Fibroblast of lung (primary cell): ENCODE data around the gene RABGAP1. TPM values are rescaled to one million over a fixed set of nuclear protein-coding genes. Genes with fewer than 3 reads are reported as not detected.
A peak's percentile ranks its signal among the peaks of the same experiment; 100 is the strongest.

ENCODE experiments used
- DNase-seq, 2 donors: peaks; one replicate each; pipeline versions ENCODE4 v3.0.0 to v3.0.0-alpha.2; 2010; ENCODE audit warnings: low read depth in 2 of 2
- H2AFZ ChIP-seq: 2 replicates; pipeline ENCODE4 v1.5.1; 2012; ENCODE audit warnings: low read length, control low read depth, inconsistent platforms
- H3K27ac ChIP-seq: 2 replicates; pipeline ENCODE4 v1.5.1; 2011; ENCODE audit warnings: low read length, control low read depth; ENCODE audit not compliant: insufficient read depth
- H3K27me3 ChIP-seq: 2 replicates; pipeline ENCODE4 v1.5.1; 2011; ENCODE audit warnings: mild to moderate bottlenecking, low read length; ENCODE audit not compliant: control insufficient read depth, insufficient read depth
- H3K36me3 ChIP-seq: 2 replicates; pipeline ENCODE4 v1.5.1; 2011; ENCODE audit warnings: low read length; ENCODE audit not compliant: control insufficient read depth, insufficient read depth
- H3K4me1 ChIP-seq: 2 replicates; pipeline ENCODE4 v1.5.1; 2011; ENCODE audit warnings: low read length; ENCODE audit not compliant: control insufficient read depth, insufficient read depth; ENCODE audit errors: extremely low read depth
- H3K4me2 ChIP-seq: 2 replicates; pipeline ENCODE4 v1.5.1; 2011; ENCODE audit warnings: low read length, control low read depth; ENCODE audit not compliant: insufficient read depth; ENCODE audit errors: extremely low read depth
- H3K4me3 ChIP-seq, 4 experiments: fragments of 200-600 bp in 1 of 4; sonication (generic) in 1 of 4; replicated peaks in 1 of 4; 2 replicates each; pipeline ENCODE4 v1.5.1; 2011 to 2016; ENCODE audit warnings: low read length in 4 of 4, low read depth in 3 of 4, mild to moderate bottlenecking in 3 of 4, control low read depth in 2 of 4, inconsistent platforms in 1 of 4, mixed read lengths in 1 of 4; ENCODE audit not compliant: insufficient read depth in 1 of 4; ENCODE audit errors: control extremely low read depth in 1 of 4
- H3K79me2 ChIP-seq: 2 replicates; pipeline ENCODE4 v1.5.1; 2012; ENCODE audit warnings: mild to moderate bottlenecking, low read length, inconsistent platforms; ENCODE audit not compliant: control insufficient read depth, insufficient read depth
- H3K9ac ChIP-seq: 2 replicates; pipeline ENCODE4 v1.5.1; 2011; ENCODE audit warnings: mild to moderate bottlenecking, low read length, control low read depth; ENCODE audit not compliant: insufficient read depth
- H3K9me3 ChIP-seq: 2 replicates; pipeline ENCODE4 v1.5.1; 2012; ENCODE audit warnings: low read depth, low read length; ENCODE audit not compliant: control insufficient read depth, insufficient read depth
- H4K20me1 ChIP-seq: 2 replicates; pipeline ENCODE4 v1.5.1; 2011; ENCODE audit warnings: low read length; ENCODE audit not compliant: control insufficient read depth, insufficient read depth; ENCODE audit errors: extremely low read depth
- CTCF ChIP-seq, 2 donors: IDR thresholded peaks in 1 of 2; conservative IDR thresholded peaks in 1 of 2; 1 replicate in 1 of 2; 2 replicates in 1 of 2; pipeline ENCODE4 v1.5.1; 2011 to 2012; ENCODE audit warnings: low read length in 2 of 2, control low read depth in 1 of 2, inconsistent platforms in 1 of 2, low read depth in 1 of 2, mild to moderate bottlenecking in 1 of 2
- EZH2 ChIP-seq: IDR thresholded peaks from 2 replicates; pipeline ENCODE4 v1.5.1; 2012; ENCODE audit warnings: low read length, control low read depth, mild to moderate bottlenecking; ENCODE audit errors: missing control alignments
- polyA plus RNA-seq, 2 donors: library from polyadenylated mRNA; depleted of rRNA in 1 of 2; stranded (reverse) in 1 of 2; unstranded in 1 of 2; fragments of >200 nt; gene quantifications; 2 replicates each; pipeline ENCODE4 v1.2.1, GENCODE V29; 2011 to 2012; ENCODE audit warnings: missing spikeins in 1 of 2
- total RNA-seq: library from RNA; depleted of rRNA; stranded (reverse); fragments of >200 nt; gene quantifications from 2 replicates; pipeline ENCODE4 v1.2.1, GENCODE V29; 2014

RABGAP1 gene
- total and polyA plus RNA-seq, 2 donors (not counting 1 experiment from before 2014, with no cell fraction given): 47.6 to 58.6 TPM

- no peaks in the 10 kb centered on the region for H3K4me1 ChIP-seq
- H4K20me1 ChIP-seq: no peaks in the 10 kb centered on the region
- no peak for DNase-seq
- no peak overlapping the region for H3K27ac ChIP-seq
- no peaks in the 10 kb centered on the region for H3K27me3 ChIP-seq
- no peak overlapping the region for H3K4me2 ChIP-seq
- H3K4me3 ChIP-seq: no peak overlapping the region
- H3K9ac ChIP-seq: no peak overlapping the region
- no peak overlapping the region for H2AFZ ChIP-seq
- no peaks in the 10 kb centered on the region for H3K36me3 ChIP-seq
- TF ChIP-seq EZH2 (no peak), CTCF (conservative IDR thresholded peaks at IDR 0.05 in 1 of 2, IDR thresholded peaks at IDR 0.05 in 1 of 2; ENCODE audit: low read depth in 1 of 2, low read length in 2 of 2) (no peak)
- H3K9me3 ChIP-seq: no peaks in the 10 kb centered on the region
- H3K79me2 ChIP-seq: no peaks in the 10 kb centered on the region
Measured at GRCh38 chr9:123116036-123116435, 175.2 kb downstream of the RABGAP1 start.

- no peaks in the 10 kb centered on the region for H3K4me1 ChIP-seq
- H3K9me3 ChIP-seq: no peaks in the 10 kb centered on the region
- no peaks in the 10 kb centered on the region for H4K20me1 ChIP-seq
- H2AFZ ChIP-seq: no peak overlapping the region
- no peak overlapping the region for H3K4me3 ChIP-seq
- H3K9ac ChIP-seq: no peak overlapping the region
- H3K36me3 ChIP-seq: no peaks in the 10 kb centered on the region
- no peak overlapping the region for H3K27ac ChIP-seq
- no peaks in the 10 kb centered on the region for H3K79me2 ChIP-seq
- DNase-seq: peak in 1 of 2 donors; percentile 66
- H3K4me2 ChIP-seq: no peak overlapping the region
- H3K27me3 ChIP-seq: no peaks in the 10 kb centered on the region
- TF ChIP-seq CTCF (conservative IDR thresholded peaks at IDR 0.05 in 1 of 2, IDR thresholded peaks at IDR 0.05 in 1 of 2; ENCODE audit: low read depth in 1 of 2, low read length in 2 of 2) (no peak), EZH2 (no peak)
Measured at GRCh38 chr9:123119566-123119965, 178.7 kb downstream of the RABGAP1 start.

- H3K27ac ChIP-seq: no peak overlapping the region
- no peaks in the 10 kb centered on the region for H3K79me2 ChIP-seq
- peak in 1 of 2 donors; percentile 36 for DNase-seq
- TF ChIP-seq EZH2 (no peak), CTCF (conservative IDR thresholded peaks at IDR 0.05 in 1 of 2, IDR thresholded peaks at IDR 0.05 in 1 of 2; ENCODE audit: low read depth in 1 of 2, low read length in 2 of 2) (no peak)
- no peaks in the 10 kb centered on the region for H4K20me1 ChIP-seq
- no peaks in the 10 kb centered on the region for H3K27me3 ChIP-seq
- H3K4me3 ChIP-seq: no peak overlapping the region
- no peak overlapping the region for H2AFZ ChIP-seq
- no peak overlapping the region for H3K4me2 ChIP-seq
- no peak overlapping the region for H3K9ac ChIP-seq
- no peaks in the 10 kb centered on the region for H3K36me3 ChIP-seq
- no peaks in the 10 kb centered on the region for H3K4me1 ChIP-seq
- no peaks in the 10 kb centered on the region for H3K9me3 ChIP-seq
Measured at GRCh38 chr9:123120131-123120530, 179.3 kb downstream of the RABGAP1 start.
